ENCODE measurements around the gene MLLT3.

GRCh38 chr9:20409321-20410092 is 212.8 kb downstream of the MLLT3 start:
- no peak for TF ChIP-seq CTCF (conservative IDR thresholded peaks at IDR 0.05 in 1 of 2, IDR thresholded peaks at IDR 0.05 in 1 of 2; ENCODE audit: low read depth in 1 of 2, low read length in 2 of 2)
- no peak for TF ChIP-seq EZH2 (IDR thresholded peaks at IDR 0.05; ENCODE audit: low read length, missing control alignments)
